ENCODE measurements around the gene ZNF503. TPM values are rescaled to one million over a fixed set of nuclear protein-coding genes. Genes with fewer than 3 reads are reported as not detected.

ZNF503 gene
- total RNA-seq, 1 donor from 2014 or later, result 36.2 TPM

DNA sequence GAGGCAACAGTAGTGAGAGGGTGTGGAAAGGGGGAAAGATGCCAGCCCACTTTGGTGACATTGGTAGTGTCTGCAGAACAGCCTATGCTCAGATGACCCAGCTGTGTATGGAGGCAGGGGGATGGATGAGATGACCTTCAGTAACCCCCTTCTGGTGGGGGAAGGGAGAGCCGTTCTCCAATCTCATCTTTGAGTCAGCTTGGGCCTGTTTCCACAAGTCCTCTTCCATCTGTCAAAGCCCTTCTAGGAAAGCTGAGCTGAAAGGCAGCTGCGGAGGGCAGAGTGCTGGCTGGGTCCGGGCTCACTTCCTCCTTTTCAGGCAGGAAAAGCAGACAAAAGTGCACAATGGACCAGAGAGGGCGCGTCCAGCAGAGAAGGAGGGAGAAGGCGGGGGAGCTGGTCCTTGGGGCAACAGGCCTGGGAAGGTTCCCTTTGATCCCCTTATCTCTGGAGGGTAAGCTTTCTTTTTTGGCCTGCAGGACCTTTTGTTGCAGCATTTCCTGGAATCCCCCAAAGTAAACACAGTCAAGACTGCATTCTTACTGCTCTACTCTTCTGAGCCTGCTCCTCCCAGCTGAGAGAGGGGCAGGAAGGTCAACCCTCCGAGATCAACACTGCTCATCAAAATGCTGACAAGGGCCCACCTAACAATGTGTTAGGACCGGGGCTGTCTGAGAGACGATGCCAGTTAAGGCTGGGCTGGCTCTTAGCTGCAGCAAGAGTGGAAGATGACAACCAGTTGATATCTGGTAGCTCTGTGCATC lies 28.6 kb upstream of the ZNF503 start:
- no peak overlapping the region for H3K4me3 ChIP-seq
- H3K27me3 ChIP-seq, result no peaks in the 10 kb centered on the region
- ATAC-seq (peak; percentile 81), DNase-seq (peak; percentile 83)
- no peaks in the 10 kb centered on the region for H3K9me3 ChIP-seq
- H3K27ac ChIP-seq, result peak overlapping the region; percentile 84
- TF ChIP-seq, protein P1, sequence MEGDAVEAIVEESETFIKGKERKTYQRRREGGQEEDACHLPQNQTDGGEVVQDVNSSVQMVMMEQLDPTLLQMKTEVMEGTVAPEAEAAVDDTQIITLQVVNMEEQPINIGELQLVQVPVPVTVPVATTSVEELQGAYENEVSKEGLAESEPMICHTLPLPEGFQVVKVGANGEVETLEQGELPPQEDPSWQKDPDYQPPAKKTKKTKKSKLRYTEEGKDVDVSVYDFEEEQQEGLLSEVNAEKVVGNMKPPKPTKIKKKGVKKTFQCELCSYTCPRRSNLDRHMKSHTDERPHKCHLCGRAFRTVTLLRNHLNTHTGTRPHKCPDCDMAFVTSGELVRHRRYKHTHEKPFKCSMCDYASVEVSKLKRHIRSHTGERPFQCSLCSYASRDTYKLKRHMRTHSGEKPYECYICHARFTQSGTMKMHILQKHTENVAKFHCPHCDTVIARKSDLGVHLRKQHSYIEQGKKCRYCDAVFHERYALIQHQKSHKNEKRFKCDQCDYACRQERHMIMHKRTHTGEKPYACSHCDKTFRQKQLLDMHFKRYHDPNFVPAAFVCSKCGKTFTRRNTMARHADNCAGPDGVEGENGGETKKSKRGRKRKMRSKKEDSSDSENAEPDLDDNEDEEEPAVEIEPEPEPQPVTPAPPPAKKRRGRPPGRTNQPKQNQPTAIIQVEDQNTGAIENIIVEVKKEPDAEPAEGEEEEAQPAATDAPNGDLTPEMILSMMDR (IDR thresholded peaks at IDR 0.05), result no peak
- intact Hi-C loops (cut with DNase I), result no loop called here
- H3K4me1 ChIP-seq, result peaks cover 43% of the 10 kb centered on the region
- H3K36me3 ChIP-seq, result no peaks in the 10 kb centered on the region

DNA sequence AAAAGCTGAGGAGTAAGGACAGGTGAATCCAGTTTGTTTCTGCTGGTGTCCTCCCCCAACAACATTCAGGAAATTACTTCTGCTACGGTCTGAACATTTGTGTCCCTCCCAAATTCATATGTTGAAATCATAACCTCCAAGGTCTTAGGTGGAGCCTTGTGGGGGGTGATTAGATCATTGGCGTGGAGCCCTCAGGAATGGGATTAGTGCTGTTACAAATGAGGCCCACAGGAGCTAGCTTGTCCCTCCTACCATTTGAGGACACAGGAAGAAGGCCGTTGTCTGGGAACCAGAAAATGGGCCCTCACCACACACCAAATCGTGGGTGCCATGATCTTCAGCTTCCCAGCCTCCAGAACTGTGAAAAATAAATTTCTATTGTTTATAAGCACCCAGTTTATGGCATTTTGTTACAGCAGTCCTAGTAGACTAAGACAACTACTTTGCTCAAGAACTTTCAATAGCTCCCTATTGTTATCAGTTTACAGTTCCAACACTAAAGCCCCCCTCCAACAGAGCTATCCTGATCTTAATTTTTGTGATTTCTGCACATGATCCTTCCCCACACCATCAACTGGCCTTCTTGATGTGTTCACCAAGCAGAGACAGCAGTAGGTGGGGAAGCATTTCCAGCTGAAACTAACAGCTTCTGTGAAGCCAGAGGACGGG lies 27.7 kb upstream of the ZNF503 start:
- ATAC-seq (no peak), DNase-seq (no peak)
- Histone ChIP-seq H3K4me1 (peaks cover 43% of the 10 kb centered on the region), H3K36me3 (no peaks in the 10 kb centered on the region), H3K27ac (peak overlapping the region; percentile 47), H3K9me3 (no peaks in the 10 kb centered on the region), H3K4me3 (no peak overlapping the region), H3K27me3 (no peaks in the 10 kb centered on the region)
- intact Hi-C loops (cut with DNase I), result no loop called here
- TF ChIP-seq, protein P1 (IDR thresholded peaks at IDR 0.05), result no peak

DNA sequence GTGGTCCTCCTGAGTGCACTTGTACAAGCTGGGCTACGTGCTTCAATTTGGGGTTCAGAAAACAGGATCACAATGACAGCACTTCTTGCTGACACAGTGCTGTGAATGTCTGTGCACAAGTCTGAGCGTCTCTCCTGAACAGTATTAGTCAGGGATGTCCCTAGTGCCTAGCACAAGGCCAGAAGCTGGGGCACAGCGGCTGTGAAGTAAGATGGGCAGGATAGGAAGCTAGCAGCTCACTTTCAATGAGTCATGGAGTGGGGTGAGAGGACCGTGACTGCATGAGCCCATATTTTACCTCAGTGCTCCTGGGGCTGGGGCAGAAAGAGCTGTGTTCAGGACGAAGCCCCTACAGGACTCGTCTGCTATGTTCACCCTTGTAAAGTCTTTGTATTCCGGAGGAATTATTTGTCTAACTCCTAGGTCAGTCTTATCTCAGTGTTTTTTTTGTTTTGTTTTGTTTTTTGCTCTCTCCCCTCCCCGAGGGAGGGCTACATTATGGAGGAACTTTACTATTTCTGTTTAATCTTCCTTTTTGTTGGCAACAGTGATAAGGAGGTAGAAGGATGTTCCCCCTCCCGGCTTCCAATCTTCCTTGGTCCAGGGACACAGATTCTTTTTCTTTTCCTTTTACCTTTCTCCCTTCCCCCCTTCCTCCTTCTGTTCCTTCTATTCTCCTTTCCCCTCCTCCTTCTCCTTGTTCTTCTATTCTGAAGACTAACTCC lies 27.0 kb upstream of the ZNF503 start:
- H3K9me3 ChIP-seq, result no peaks in the 10 kb centered on the region
- ATAC-seq (no peak), DNase-seq (no peak)
- intact Hi-C loops (cut with DNase I), result no loop called here
- peaks cover 43% of the 10 kb centered on the region for H3K4me1 ChIP-seq
- no peaks in the 10 kb centered on the region for H3K36me3 ChIP-seq
- H3K27me3 ChIP-seq, result no peaks in the 10 kb centered on the region
- TF ChIP-seq, protein P1 (IDR thresholded peaks at IDR 0.05), result no peak
- H3K27ac ChIP-seq, result peak overlapping the region; percentile 47
- H3K4me3 ChIP-seq, result no peak overlapping the region

DNA sequence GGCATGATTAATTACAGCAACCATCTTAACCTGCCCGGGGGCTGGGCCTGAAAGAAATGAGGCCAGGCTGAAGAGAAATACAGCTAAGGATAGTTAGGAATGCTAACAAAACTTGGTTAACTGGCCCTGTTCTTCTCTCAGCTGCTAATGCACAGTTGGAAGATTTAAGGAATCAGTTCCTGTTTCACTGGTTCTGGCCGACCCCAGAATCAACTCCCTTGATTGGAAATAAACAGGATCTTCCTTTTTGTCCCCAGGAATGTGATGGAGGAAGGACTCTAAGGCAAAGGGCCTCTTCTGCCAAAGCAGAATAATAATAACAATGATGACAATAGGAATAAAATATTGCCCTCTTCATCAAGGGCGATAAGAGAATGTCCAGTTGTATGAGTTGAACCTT lies 26.4 kb upstream of the ZNF503 start:
- no peak for ATAC-seq

DNA sequence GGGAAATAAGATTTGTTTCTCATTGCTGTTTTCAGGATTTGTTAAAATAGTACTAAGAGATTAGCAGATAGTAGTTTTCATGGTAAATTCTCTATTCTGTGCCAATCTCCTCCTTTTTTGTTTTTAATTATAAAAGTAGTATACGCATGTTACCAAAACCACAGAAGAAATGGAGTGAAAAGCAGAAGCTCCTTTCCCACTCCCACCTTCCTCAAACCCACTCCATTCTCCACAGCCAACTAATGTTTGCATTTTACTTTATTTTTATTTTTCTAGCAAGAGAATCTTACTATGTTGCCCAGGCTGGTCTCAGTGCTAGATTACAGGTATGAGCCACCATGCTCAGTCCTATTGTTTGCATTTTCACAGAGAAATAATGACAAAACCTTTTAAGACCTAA lies 25.3 kb upstream of the ZNF503 start:
- Histone ChIP-seq H3K4me3 (no peak overlapping the region), H3K36me3 (no peaks in the 10 kb centered on the region), H3K27ac (no peak overlapping the region), H3K4me1 (peaks cover 29% of the 10 kb centered on the region), H3K9me3 (no peaks in the 10 kb centered on the region), H3K27me3 (no peaks in the 10 kb centered on the region)
- no peak for DNase-seq
- intact Hi-C loops (cut with DNase I), result no loop called here
- TF ChIP-seq, protein P1 (IDR thresholded peaks at IDR 0.05), result no peak
- ATAC-seq, result no peak

More for the DNA sequence above, 26.4 kb upstream of the ZNF503 start:
- Histone ChIP-seq H3K4me1 (peaks cover 40% of the 10 kb centered on the region), H3K27ac (no peak overlapping the region), H3K36me3 (no peaks in the 10 kb centered on the region), H3K9me3 (no peaks in the 10 kb centered on the region), H3K4me3 (no peak overlapping the region), H3K27me3 (no peaks in the 10 kb centered on the region)
- intact Hi-C loops (cut with DNase I), result no loop called here
- TF ChIP-seq, protein P1 (IDR thresholded peaks at IDR 0.05), result no peak
- no peak for DNase-seq
